Transverse colon (tissue), 4 donors: ENCODE results near the gene SYPL1. TPM values are rescaled to one million over a fixed set of nuclear protein-coding genes. Genes with fewer than 3 reads are reported as not detected.

Experiments
- DNase-seq: peaks from one replicate; pipeline ENCODE4 v3.0.0-alpha.2; 2019
- H3K27ac ChIP-seq, 4 donors: fragments of 200-600 bp; sonication (generic); 2 replicates each; pipeline ENCODE4 v1.5.1; 2016 to 2018; ENCODE audit warnings: inconsistent platforms in 4 of 4
- H3K27me3 ChIP-seq: fragments of 200-600 bp; sonication (generic); 2 replicates; pipeline ENCODE4 v1.5.1; 2017; ENCODE audit warnings: inconsistent platforms
- H3K36me3 ChIP-seq, 4 donors: fragments of 200-600 bp; sonication (generic); 2 replicates each; pipeline ENCODE4 v1.5.1; 2017 to 2019; ENCODE audit warnings: inconsistent platforms in 4 of 4
- H3K4me1 ChIP-seq, 4 donors: fragments of 200-600 bp; sonication (generic); 2 replicates each; pipeline ENCODE4 v1.5.1; 2017 to 2020; ENCODE audit warnings: inconsistent platforms in 4 of 4
- H3K4me3 ChIP-seq, 4 donors: fragments of 200-600 bp; sonication (generic); 1 replicate in 1 of 4; 2 replicates in 3 of 4; pipeline versions ENCODE4 v1.5.1 to v1.6.1; 2017 to 2019; ENCODE audit warnings: inconsistent platforms in 4 of 4
- H3K9me3 ChIP-seq, 2 donors: fragments of 200-600 bp; sonication (generic); 2 replicates each; pipeline ENCODE4 v1.5.1; 2017 to 2019; ENCODE audit warnings: inconsistent platforms in 2 of 2
- EP300 ChIP-seq: sonication (generic); formaldehyde crosslinking; IDR thresholded peaks from one replicate; pipeline ENCODE4 v1.6.1; 2017; ENCODE audit warnings: antibody characterized with exemption, low read depth
- POLR2A ChIP-seq: fragments of 450-650 bp; IDR thresholded peaks from one replicate; pipeline ENCODE4 v1.6.1; 2016; ENCODE audit warnings: antibody characterized with exemption, mild to moderate bottlenecking, moderate library complexity
- POLR2AphosphoS5 ChIP-seq, 3 donors: sonication (generic); formaldehyde crosslinking; IDR thresholded peaks; one replicate each; pipeline ENCODE4 v1.6.1; 2016; ENCODE audit warnings: antibody characterized with exemption in 3 of 3
- WGBS, 2 donors: methylation state at CpG; one replicate each; pipeline ENCODE4 v1.1.5; 2018; ENCODE audit warnings: low coverage in 1 of 2; 5-methylcytosine and 5-hydroxymethylcytosine counted together
- in situ Hi-C, 4 donors: fragments of 200-750 bp; cut with MboI; loops; one replicate each; pipeline versions ENCODE4 v1.15.0 to v1.15.1; 2017; ENCODE audit warnings: low sequenced_read_pairs in 3 of 4, low pct_ligation_motif_present in 1 of 4, low pct_unique_long_range_greater_than_20kb in 1 of 4
- intact Hi-C: fragments of 100-400 bp; cut with DNase I; formaldehyde crosslinking; loops from one replicate; pipeline ENCODE4 v1.15.1; 2023; ENCODE audit warnings: low total_unique reads
- total RNA-seq, 4 donors: library from RNA; depleted of rRNA; stranded (reverse); fragments of >200 nt; gene quantifications; one replicate each; pipeline ENCODE4 v1.1.0, GENCODE V29; 2016
- TF ChIP-seq, protein P1 (sequence below), 5 experiments: fragments of 200-600 bp in 3 of 5; fragments of 450-650 bp in 2 of 5; sonication (generic) in 3 of 5; IDR thresholded peaks; 1 replicate in 2 of 5; 2 replicates in 3 of 5; pipeline ENCODE4 v1.5.1; 2016 to 2017; ENCODE audit warnings: antibody characterized with exemption in 5 of 5, inconsistent platforms in 3 of 5, mild to moderate bottlenecking in 2 of 5, moderate library complexity in 1 of 5

SYPL1 gene
- total RNA-seq, 4 donors from 2014 or later, result 36.7 to 81.8 (median 59.5) TPM

DNA sequence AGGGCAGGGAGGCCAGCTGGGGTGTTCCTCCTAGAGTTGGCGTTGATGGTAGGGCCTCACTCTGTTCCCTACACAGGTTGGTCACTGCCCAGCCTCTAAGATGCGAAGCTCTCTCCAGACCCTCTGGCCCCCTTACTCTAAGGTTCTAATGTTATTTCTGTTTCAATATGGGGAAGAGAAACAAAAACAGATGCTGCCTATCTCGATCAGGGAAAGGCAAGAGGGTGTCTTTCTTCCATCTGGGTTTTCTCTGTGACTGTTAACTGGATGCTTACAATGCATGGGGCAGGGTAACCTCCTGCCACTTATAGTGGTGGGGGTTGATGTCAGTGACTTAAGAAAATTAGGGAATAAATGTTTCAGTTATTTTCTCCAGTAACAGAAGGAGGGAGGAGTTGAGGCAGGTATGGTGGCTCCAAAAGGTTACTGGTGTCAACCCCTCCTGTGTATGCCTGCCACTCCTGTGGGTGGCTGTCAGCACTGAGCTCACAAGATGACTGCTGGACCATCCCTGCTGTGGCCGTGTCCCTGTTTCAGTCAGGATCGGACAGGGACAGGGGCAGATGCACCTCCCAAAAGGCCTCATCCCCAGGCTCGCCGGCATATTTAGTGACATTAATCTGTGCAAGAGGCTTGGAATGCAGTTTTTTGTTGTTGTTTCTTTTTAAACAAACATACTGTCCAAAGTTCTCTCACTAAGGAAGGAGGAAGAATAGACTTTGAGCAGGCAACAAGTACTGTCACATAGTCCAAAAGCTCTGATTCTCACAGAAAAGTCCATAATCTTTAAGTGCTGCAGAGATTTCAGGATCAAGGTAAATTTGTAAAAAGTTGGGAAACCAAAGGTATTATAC lies 39.6 kb upstream of the SYPL1 start:
- H3K4me3 ChIP-seq, result no peak overlapping the region
- WGBS, 2 donors, result 79 to 86% methylated on average over 2 to 7 of the region's 7 CpGs
- intact Hi-C loops, result loop anchor here (2.0 to 10.0 kb wide), 2 partner anchors 93 to 357 kb away; no protein-coding TSS in a partner anchor
- H3K9me3 ChIP-seq, result no peaks in the 10 kb centered on the region
- H3K4me1 ChIP-seq, result peaks cover 0 to 21% (median 5%) of the 10 kb centered on the region in 4 donors
- peaks cover 3% of the 10 kb centered on the region for H3K27me3 ChIP-seq
- TF ChIP-seq POLR2AphosphoS5 (IDR thresholded peaks at IDR 0.05), result no peak
- TF ChIP-seq POLR2A, result no peak
- no peak for TF ChIP-seq EP300
- TF ChIP-seq, protein P1, sequence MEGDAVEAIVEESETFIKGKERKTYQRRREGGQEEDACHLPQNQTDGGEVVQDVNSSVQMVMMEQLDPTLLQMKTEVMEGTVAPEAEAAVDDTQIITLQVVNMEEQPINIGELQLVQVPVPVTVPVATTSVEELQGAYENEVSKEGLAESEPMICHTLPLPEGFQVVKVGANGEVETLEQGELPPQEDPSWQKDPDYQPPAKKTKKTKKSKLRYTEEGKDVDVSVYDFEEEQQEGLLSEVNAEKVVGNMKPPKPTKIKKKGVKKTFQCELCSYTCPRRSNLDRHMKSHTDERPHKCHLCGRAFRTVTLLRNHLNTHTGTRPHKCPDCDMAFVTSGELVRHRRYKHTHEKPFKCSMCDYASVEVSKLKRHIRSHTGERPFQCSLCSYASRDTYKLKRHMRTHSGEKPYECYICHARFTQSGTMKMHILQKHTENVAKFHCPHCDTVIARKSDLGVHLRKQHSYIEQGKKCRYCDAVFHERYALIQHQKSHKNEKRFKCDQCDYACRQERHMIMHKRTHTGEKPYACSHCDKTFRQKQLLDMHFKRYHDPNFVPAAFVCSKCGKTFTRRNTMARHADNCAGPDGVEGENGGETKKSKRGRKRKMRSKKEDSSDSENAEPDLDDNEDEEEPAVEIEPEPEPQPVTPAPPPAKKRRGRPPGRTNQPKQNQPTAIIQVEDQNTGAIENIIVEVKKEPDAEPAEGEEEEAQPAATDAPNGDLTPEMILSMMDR (IDR thresholded peaks at IDR 0.05), result no peak
- in situ Hi-C loops, result loop anchor here (5.0 to 25.0 kb wide), 4 partner anchors 94 to 489 kb away; no protein-coding TSS in a partner anchor
- H3K36me3 ChIP-seq, result no peaks in the 10 kb centered on the region
- no peak overlapping the region for H3K27ac ChIP-seq
- DNase-seq, result no peak

DNA sequence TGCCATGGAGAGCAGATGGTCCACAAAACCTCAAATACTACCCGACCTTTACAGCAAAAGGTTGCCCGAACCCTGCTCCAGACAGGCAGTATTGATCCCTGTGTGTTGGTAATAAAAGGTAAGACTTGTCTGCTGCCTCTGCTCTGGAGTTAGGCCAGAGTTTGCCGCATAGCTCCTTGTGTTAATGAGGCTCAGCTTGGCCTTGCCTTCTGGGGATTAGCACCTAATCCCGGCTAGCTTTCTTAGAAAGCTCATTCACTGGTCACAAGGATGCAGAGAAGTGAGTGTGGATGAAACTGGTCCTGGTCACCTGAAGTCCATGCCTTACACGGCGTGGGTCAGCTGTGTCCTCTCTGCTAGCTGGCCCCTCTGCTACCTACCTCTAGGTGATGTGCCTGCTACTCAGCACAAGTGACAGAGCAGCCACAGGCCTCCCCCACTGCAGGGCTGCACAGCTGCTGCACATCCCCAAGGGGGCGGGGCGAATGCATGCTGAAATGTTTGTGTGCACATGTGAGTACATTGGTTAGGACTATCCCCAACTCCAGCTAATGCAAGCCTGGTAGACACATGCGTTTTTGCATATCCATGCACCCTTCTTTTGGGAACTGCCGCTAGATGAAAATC lies 31.7 kb upstream of the SYPL1 start:
- H3K36me3 ChIP-seq, result no peaks in the 10 kb centered on the region
- no peak for DNase-seq
- 85% methylated on average over 10 of the region's 10 CpGs; no CpG with 5 or more reads in 1 of the 2 donors for WGBS, 2 donors
- H3K4me1 ChIP-seq, result peaks cover 0 to 18% (median 8%) of the 10 kb centered on the region in 4 donors
- in situ Hi-C loops (no loop called here), intact Hi-C loops (loop anchor here (5.0 kb wide), 1 partner anchor 77 kb away; no protein-coding TSS in a partner anchor)
- no peaks in the 10 kb centered on the region for H3K27me3 ChIP-seq
- TF ChIP-seq, protein P1 (IDR thresholded peaks at IDR 0.05), result no peak
- TF ChIP-seq POLR2AphosphoS5 (IDR thresholded peaks at IDR 0.05) (no peak), EP300 (no peak), POLR2A (no peak)
- H3K4me3 ChIP-seq, result no peak overlapping the region
- H3K9me3 ChIP-seq, result no peaks in the 10 kb centered on the region
- H3K27ac ChIP-seq, result no peak overlapping the region

DNA sequence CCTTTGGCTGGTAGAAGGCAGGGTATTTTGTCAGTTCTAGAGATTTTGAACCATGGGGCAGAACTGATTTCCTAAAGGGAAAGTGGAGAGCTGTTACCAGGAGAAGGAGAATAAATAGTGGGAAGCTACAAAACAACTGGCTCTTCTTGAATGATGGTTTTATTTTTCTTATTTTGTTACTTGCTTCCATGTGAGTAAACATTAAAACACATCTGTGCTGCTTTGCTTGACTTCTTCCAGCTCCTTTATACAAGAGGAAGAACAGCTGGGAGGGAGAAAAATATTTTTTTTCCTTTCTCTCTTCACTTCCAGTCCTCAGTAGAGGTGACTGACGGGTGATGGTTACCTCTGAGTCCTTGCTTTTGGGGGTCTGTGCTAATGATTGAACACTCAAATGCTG lies 30.0 kb upstream of the SYPL1 start:
- H3K4me3 ChIP-seq, result no peak overlapping the region
- no peak for DNase-seq
- peaks cover 0 to 19% (median 8%) of the 10 kb centered on the region in 4 donors for H3K4me1 ChIP-seq
- WGBS, 2 donors, result 83% methylated on average over 1 of the region's 1 CpG; no CpG with 5 or more reads in 1 of the 2 donors
- H3K9me3 ChIP-seq, result no peaks in the 10 kb centered on the region
- no peaks in the 10 kb centered on the region for H3K36me3 ChIP-seq
- in situ Hi-C loops, result no loop called here
- TF ChIP-seq EP300, result no peak
- no peak for TF ChIP-seq POLR2A
- TF ChIP-seq, protein P1 (IDR thresholded peaks at IDR 0.05), result no peak
- TF ChIP-seq POLR2AphosphoS5 (IDR thresholded peaks at IDR 0.05), result no peak
- H3K27ac ChIP-seq, result no peak overlapping the region
- intact Hi-C loops, result loop anchor here (5.0 kb wide), 1 partner anchor 75 kb away; no protein-coding TSS in a partner anchor
- no peaks in the 10 kb centered on the region for H3K27me3 ChIP-seq
